ENCODE results near the gene RHBDD2.
"Not testable (repeated sequence)": the region's sequence is repeated elsewhere in the genome, so short reads cannot be mapped to it uniquely, and the experiment has no call there.

Gene RHBDD2

DNA sequence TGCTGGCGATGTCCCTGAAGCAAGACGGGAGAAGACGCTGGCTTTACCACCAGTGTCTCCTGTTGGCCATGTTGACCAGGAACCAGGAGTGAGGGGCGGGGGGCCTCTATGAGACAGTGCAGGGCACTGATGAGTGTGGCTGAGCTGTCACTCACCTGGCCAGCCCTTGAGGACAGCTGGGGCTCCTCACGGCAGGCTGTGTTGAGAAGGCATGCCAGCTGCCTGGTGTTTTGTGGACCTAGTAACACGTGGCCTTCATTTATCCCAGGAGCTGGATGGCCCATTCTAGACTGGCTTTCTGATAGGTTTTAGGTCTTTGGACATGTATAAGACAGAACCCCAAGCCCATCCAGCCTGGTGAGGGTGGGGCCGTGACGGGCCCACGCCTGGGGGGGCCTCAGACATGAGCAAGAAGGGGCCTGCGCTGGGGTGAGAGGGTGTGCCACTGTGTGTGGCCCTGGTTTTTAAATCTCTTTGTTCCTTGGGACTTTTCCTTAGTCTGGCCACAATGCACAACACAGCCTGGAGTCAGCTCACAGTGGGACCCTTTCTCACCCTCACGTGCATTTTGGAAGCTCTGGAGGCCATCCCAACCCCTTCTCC lies 10.5 kb downstream of the RHBDD2 start:
- DNase-seq (ENCODE audit: low read depth in 2 of 2), result no peak

DNA sequence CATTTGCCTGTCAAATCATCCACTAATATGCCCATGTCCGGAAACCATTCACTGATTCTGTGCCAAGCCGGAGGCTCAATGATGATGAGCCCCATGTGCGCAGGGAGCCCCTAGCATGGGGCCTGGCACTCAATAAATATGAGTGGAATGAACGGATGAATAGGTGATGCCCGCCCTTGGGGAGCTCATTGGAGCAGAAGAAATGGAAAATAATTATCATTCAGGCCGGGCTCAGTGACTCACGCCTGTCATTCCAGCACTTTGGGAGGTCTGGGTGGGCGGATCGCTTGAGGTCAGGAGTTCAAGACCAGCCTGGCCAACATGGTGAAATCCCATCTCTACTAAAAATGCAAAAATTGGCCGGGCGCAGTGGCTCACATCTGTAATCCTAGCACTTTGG lies 11.0 kb downstream of the RHBDD2 start:
- no peak for DNase-seq (ENCODE audit: low read depth in 2 of 2)

GRCh38 chr7:75891237-75891636 lies 12.4 kb downstream of the RHBDD2 start:
- not testable (repeated sequence) for DNase-seq (ENCODE audit: low read depth in 2 of 2)

GRCh38 chr7:75891815-75892411 lies 13.1 kb downstream of the RHBDD2 start:
- DNase-seq (ENCODE audit: low read depth in 2 of 2), result no peak

- no peak for DNase-seq (ENCODE audit: low read depth in 2 of 2)
Measured at GRCh38 chr7:75892634-75893272, 13.9 kb downstream of the RHBDD2 start.

GRCh38 chr7:75896803-75897327 lies 18.0 kb downstream of the RHBDD2 start:
- no peak for DNase-seq (ENCODE audit: low read depth in 2 of 2)

DNA sequence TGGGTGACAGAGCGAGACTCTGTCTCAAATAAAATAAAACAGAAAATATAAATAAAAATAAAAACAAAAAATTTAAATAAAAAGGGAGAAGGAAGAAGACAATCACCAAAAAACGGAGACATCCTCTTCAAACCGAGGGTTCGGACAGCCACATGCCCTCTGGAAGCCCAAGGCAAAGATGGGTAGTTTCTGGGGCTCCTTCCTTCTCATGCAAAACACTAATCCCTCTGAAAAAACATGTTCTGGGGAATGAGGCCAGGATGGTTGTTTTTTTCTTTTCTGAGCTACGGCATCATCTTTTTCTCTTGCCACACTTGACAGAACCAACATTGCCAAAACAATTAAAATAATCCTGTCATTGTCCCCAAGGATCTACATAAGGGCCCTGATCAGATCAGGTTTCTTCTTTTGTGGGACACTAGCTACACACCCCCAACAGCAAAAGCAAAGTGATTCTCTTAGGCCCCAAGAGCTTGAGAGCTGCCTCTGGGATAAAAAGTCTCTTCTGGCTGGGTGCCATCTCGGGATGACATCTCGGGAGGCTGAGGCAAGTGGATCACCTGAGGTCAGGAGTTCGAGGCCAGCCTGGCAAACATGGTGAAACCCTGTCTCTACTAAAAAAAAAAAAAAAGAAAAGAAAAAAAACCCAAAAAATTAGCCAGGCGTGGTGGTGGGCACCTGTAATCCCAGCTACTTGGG lies 21.9 kb downstream of the RHBDD2 start:
- DNase-seq (ENCODE audit: low read depth in 2 of 2), result no peak

- no peak for DNase-seq (ENCODE audit: low read depth in 2 of 2)
Measured at GRCh38 chr7:75905785-75906604, 27.2 kb downstream of the RHBDD2 start.

- no peak for DNase-seq (ENCODE audit: low read depth in 2 of 2)
Measured at GRCh38 chr7:75906991-75907667, 28.3 kb downstream of the RHBDD2 start.

GRCh38 chr7:75907668-75908039 lies 28.8 kb downstream of the RHBDD2 start:
- not testable (repeated sequence) for DNase-seq (ENCODE audit: low read depth in 2 of 2)

- DNase-seq (ENCODE audit: low read depth in 2 of 2), result no peak
Measured at GRCh38 chr7:75909521-75910132, 30.8 kb downstream of the RHBDD2 start.

DNA sequence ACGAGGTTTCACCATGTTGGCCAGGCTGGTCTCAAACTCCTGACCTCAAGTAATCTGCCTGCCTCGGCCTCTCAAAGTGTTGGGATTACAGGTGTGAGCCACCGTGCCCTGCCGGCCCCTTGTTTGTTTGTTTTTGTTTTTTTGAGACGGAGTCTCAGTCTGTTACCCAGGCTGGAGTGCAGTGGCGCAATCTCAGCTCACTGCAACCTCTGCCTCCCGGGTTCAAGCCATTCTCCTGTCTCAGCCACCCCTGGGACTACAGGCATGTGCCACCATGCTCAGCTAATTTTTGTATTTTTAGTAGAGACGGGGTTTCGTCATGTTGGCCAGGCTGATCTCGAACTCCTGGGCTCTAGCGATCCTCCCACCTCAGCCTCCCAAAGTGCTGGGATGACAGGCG lies 32.4 kb downstream of the RHBDD2 start:
- DNase-seq (ENCODE audit: low read depth in 2 of 2), result not testable (repeated sequence)

GRCh38 chr7:75913437-75913836 lies 34.6 kb downstream of the RHBDD2 start:
- no peak for DNase-seq (ENCODE audit: low read depth in 2 of 2)

- DNase-seq (ENCODE audit: low read depth in 2 of 2), result no peak
Measured at GRCh38 chr7:75914169-75914654, 35.4 kb downstream of the RHBDD2 start.

- DNase-seq (ENCODE audit: low read depth in 2 of 2), result peak; percentile 90 to 97
Measured at GRCh38 chr7:75914655-75915415, 36.0 kb downstream of the RHBDD2 start, which contains the start of gene POR. Gene POR (plus strand): TSS chr7:75915155. CDS start chr7:75954002, 38,847 bp downstream.

- no peak for DNase-seq (ENCODE audit: low read depth in 2 of 2)
Measured at GRCh38 chr7:75915416-75916156, 36.8 kb downstream of the RHBDD2 start.

DNA sequence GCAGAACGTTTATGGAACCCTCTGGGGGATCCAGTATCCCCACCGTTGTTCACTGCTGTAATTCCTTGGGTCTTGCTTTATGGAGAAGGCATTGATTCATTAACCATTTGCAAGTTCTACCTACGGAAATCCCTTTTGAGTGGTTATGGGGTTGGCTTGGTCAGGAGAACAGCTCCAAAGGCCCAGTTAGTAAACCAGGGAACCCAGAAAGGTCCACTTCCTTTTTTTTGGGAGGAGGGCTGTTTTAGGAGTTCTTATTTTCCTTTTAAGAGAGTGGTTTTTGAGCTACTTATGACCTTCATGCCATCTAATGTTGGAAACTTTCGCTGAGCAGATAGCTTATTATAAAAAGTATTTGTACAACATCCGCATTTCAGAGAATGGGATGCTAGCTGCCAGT lies 37.4 kb downstream of the RHBDD2 start:
- no peak for DNase-seq (ENCODE audit: low read depth in 2 of 2)

DNA sequence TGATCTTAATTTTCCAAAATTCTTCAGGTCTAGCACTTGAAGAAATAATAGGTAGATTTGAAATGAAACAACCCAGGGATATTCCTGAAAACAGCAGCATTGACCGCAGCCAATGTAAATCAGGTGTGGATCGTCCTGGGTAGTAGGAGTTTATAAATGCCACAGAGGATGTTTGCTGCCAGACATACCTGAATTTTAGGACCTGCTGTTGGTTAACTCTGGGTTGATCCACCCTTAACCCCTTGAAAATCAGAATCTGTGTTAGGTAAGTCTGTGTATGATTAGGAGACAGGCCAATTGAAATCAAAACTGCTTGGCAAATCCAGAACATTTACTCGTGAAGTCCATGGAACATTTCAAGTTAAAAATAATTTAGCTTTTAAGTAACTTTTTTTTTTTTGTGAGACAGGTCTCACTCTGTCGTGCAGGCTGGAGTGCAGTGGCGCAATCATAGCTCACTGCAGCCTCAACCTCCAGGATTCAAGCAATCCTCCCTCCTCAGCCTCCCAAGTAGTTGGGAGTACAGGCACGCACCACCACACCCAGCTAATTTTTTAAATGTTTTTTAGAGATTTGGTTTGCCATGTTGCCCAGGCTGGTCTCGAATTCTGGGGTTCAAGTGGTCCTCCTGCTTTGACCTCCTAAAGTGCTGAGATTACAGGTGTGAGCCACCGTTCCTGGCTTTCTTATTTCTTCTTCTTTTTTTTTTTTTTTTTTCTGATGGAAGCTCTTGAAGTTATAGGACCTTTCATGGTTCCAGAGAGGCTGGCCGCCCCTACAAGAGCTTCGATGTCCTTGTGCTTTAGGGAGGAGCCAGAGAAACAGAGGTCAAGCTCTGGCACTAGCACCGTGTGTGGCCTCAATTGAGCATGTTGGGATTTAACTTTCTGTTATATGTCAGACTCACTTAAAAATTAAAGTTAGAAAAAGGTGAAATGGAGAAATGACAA lies 38.1 kb downstream of the RHBDD2 start:
- DNase-seq (ENCODE audit: low read depth in 2 of 2), result no peak
